ENCODE measurements around the gene ANO5. TPM values are rescaled to one million over a fixed set of nuclear protein-coding genes. Genes with fewer than 3 reads are reported as not detected.

ANO5 gene
- total and polyA plus RNA-seq, 9 of the 15 experiments (the other 6 are each of a cell fraction or from before 2014, with no cell fraction given) = 0.16 to 0.58 (median 0.28) TPM

- no peak for TF ChIP-seq ZBTB40 (IDR thresholded peaks at IDR 0.05)
- TF ChIP-seq ZBTB40 (CRISPR knock-in tag; IDR thresholded peaks at IDR 0.05) = no peak
- no peak for TF ChIP-seq ZNF584 (CRISPR knock-in tag; IDR thresholded peaks at IDR 0.05; ENCODE audit: low read depth)
- no peak for TF ChIP-seq PKNOX1 (IDR thresholded peaks at IDR 0.05)
- no peak for TF ChIP-seq SIN3B (IDR thresholded peaks at IDR 0.05; ENCODE audit: low read depth)
- TF ChIP-seq TCF3 (CRISPR knock-in tag; IDR thresholded peaks at IDR 0.05) = no peak
- no peak for TF ChIP-seq NFE2L1 (tag; IDR thresholded peaks at IDR 0.05; ENCODE audit: borderline replicate concordance, low read depth)
- no peak for TF ChIP-seq EP300 (IDR thresholded peaks at IDR 0.05; ENCODE audit: low read length)
- TF ChIP-seq PPARD (CRISPR knock-in tag; IDR thresholded peaks at IDR 0.05) = no peak
- TF ChIP-seq MTF1 (CRISPR knock-in tag; IDR thresholded peaks at IDR 0.05; ENCODE audit: borderline replicate concordance) = no peak
- TF ChIP-seq MAFF (IDR thresholded peaks at IDR 0.05; ENCODE audit: low read length) = peak; percentile 73
- TF ChIP-seq THAP7 (CRISPR knock-in tag; IDR thresholded peaks at IDR 0.05) = no peak
- TF ChIP-seq NCOA4 (IDR thresholded peaks at IDR 0.05; ENCODE audit: partially characterized antibody) = no peak
- TF ChIP-seq ZZZ3 (IDR thresholded peaks at IDR 0.05) = no peak
- peak; percentile 67; the same call in 1 of the 2 replicates for TF ChIP-seq ZNF316 (IDR thresholded peaks at IDR 0.05)
- no peak for TF ChIP-seq ZNF780A (CRISPR knock-in tag; IDR thresholded peaks at IDR 0.05)
- TF ChIP-seq HMBOX1 (IDR thresholded peaks at IDR 0.05) = no peak
Measured at GRCh38 chr11:22173532-22173931, 19.4 kb upstream of the ANO5 start (continued).
